Measurements from ENCODE around the gene NSMCE3.
"Not testable (repeated sequence)": the region's sequence is repeated elsewhere in the genome, so short reads cannot be mapped to it uniquely, and the experiment has no call there.

The NSMCE3 gene

GRCh38 chr15:29268706-29269484 is 727 bp downstream of the NSMCE3 start:
- DNase-seq, result peak; percentile 46

GRCh38 chr15:29266052-29266582 is 3.5 kb downstream of the NSMCE3 start:
- no peak for DNase-seq

GRCh38 chr15:29263289-29263688 is 6.3 kb downstream of the NSMCE3 start:
- no peak for DNase-seq

GRCh38 chr15:29262738-29263137 is 6.9 kb downstream of the NSMCE3 start:
- no peak for DNase-seq

- DNase-seq, result no peak
Measured at GRCh38 chr15:29260896-29261295, 8.7 kb downstream of the NSMCE3 start.

GRCh38 chr15:29259233-29259632 is 10.4 kb downstream of the NSMCE3 start:
- no peak for DNase-seq

GRCh38 chr15:29252234-29252633 is 17.4 kb downstream of the NSMCE3 start:
- no peak for DNase-seq

GRCh38 chr15:29244544-29244943 is 25.1 kb downstream of the NSMCE3 start:
- no peak for DNase-seq

- DNase-seq, result no peak
Measured at GRCh38 chr15:29244123-29244522, 25.5 kb downstream of the NSMCE3 start.

- no peak for DNase-seq
Measured at GRCh38 chr15:29242456-29243242, 27.0 kb downstream of the NSMCE3 start.

GRCh38 chr15:29241207-29241606 is 28.4 kb downstream of the NSMCE3 start:
- no peak for DNase-seq

- DNase-seq, result no peak
Measured at GRCh38 chr15:29239395-29239794, 30.2 kb downstream of the NSMCE3 start.

GRCh38 chr15:29233566-29233965 is 36.1 kb downstream of the NSMCE3 start:
- DNase-seq, result no peak

- DNase-seq, result no peak
Measured at GRCh38 chr15:29226436-29227208, 43.0 kb downstream of the NSMCE3 start.

- DNase-seq, result no peak
Measured at GRCh38 chr15:29225534-29226234, 43.9 kb downstream of the NSMCE3 start.

- DNase-seq, result not testable (repeated sequence)
Measured at GRCh38 chr15:29224987-29225363, 44.6 kb downstream of the NSMCE3 start.

- not testable (repeated sequence) for DNase-seq
Measured at GRCh38 chr15:29224235-29224986, 45.2 kb downstream of the NSMCE3 start.

GRCh38 chr15:29223640-29224039 is 46.0 kb downstream of the NSMCE3 start:
- no peak for DNase-seq

- DNase-seq, result no peak
Measured at GRCh38 chr15:29222129-29222853, 47.3 kb downstream of the NSMCE3 start.

- DNase-seq, result no peak
Measured at GRCh38 chr15:29220852-29221251, 48.8 kb downstream of the NSMCE3 start.

- no peak for DNase-seq
Measured at GRCh38 chr15:29216955-29217354, 52.7 kb downstream of the NSMCE3 start.
